ENCODE results near the gene CYTH3.
A peak's percentile ranks its signal among the peaks of the same experiment; 100 is the strongest.

The CYTH3 gene

DNA sequence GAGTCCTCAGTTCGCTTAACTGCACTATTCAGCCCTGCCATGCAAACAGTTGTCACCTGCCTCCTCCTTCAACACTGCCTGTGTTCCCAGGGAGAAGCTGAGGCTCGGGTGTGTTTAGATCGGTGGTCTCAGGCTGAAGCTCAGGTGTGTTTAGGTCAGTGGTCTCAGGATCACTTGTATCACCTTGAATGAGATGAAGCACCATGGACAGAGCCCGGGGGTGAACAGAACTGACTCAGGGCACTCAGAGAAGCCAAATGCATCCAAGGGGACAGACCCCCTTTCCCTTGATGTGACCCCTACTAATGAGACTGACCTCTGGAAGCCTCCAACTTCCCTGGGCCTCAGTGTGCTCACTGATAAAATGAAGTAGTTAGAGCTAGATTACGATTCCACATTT, 84.0 kb downstream of the CYTH3 start:
- DNase-seq = no peak

DNA sequence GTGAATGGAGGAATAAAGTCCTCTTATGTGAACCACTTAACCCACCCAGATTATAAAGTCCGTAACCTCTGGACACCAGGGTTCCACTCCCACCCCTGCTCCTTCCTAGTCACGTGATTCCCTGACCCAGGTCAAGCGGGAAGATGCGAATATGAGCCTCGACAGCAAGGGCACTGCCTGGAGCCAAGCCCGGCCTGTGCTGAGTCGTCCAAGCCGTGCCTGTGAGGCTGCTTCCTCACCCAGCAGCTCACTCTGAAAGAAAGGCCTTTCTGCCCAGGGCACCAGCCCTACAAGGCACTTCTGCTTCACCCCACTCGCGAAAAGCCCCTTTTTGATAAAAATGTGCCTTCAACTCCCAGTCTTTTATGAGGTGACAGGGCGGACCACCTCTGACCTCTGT, 85.8 kb downstream of the CYTH3 start:
- DNase-seq = no peak

- no peak for DNase-seq
These were observed 89.4 kb downstream of the CYTH3 start for GRCh38 chr7:6182993-6183392.

DNA sequence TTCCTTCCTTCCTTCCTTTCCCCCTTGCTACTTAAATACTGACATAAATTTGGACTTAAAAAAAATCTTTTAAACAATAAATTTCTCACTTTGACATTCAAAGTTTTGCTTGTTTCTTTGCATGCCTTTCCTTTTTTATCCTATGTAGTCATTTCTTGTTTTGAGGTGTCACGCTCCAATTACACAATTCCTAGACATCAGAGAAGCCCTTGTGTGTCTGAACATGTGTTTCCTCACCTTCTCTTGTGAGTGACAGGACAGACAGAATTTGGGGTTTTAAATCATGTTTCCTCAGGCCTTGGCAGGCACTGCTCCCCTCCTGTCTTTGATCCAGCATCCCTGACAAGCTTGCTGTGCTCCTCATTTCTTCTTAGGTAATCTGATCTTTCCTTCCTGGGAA, 91.3 kb downstream of the CYTH3 start:
- peak; percentile 21 for DNase-seq

GRCh38 chr7:6180344-6180725, 92.1 kb downstream of the CYTH3 start:
- DNase-seq = no peak

- DNase-seq = no peak
These were observed 92.6 kb downstream of the CYTH3 start for GRCh38 chr7:6179620-6180343.

DNA sequence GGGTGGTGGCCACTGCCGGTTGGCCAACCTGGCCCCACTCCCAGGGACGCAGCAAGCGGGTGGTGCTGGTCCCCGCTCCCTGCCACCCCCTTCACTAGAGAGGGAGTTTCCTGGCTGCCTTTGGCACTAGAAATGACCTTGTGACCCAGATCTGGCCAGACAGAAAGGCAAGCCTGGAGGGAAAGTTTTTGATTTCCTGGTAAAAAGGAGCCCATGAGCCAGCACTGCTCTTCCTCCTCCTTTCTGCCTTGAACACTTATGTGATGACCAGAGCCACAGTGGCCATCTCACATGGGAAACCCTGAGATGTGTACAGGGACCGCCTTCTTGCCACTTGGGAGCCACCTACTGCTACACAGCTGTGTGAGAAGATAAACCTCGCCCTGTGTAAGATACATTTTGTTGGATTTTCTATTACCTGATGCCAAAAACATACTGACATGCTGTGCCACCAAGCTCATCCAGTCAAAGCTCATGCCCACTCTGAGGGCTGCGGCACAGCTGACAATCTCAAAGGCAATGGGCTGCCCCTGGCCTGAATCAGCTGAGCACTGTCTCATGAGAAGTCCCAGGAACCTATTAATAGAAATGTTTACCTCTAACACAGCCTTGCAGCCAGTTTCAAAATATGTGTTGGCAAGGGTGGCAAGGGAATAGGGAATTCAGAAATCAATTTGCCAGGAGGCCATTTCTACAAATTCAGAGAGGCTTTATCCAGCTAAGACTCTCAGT, 94.0 kb downstream of the CYTH3 start:
- no peak for DNase-seq

DNA sequence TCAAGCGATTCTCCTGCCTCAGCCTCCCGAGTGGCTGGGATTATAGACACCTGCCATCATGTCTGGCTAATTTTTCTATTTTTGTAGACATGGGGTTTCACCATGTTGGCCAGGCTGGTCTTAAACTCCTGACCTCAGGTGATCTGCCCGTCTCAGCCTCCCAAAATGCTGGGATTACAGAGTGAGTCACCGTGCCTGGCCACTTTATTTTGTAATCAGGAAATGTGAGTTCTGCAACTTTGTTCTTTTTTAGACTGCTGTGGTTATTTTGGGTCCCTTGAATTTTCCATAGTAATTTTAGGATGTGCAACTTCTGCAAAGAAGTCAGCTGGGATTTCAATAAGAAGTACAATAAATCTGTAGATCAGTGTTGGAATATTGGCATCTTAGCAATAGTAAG, 96.8 kb downstream of the CYTH3 start:
- DNase-seq = peak; percentile 91

DNA sequence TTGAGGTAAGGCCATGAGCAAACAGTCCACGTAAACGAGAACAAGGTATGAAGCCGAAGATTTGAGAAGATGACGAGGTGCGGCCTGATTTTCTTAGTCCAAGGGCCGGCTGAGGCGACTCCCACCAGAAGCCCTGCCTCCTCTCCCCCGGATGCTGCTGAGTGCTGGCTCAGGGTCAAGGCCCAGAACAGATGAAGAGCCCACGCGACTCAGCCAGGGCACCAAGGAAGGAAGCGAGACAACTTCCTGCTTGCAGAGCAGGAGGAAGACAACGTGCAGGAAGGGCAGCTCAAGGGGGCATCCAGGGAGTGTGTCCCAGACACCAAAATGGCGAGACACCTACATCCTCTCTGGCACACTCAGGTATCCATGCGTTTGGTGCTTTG, 99.5 kb downstream of the CYTH3 start:
- peak; percentile 14 for DNase-seq

DNA sequence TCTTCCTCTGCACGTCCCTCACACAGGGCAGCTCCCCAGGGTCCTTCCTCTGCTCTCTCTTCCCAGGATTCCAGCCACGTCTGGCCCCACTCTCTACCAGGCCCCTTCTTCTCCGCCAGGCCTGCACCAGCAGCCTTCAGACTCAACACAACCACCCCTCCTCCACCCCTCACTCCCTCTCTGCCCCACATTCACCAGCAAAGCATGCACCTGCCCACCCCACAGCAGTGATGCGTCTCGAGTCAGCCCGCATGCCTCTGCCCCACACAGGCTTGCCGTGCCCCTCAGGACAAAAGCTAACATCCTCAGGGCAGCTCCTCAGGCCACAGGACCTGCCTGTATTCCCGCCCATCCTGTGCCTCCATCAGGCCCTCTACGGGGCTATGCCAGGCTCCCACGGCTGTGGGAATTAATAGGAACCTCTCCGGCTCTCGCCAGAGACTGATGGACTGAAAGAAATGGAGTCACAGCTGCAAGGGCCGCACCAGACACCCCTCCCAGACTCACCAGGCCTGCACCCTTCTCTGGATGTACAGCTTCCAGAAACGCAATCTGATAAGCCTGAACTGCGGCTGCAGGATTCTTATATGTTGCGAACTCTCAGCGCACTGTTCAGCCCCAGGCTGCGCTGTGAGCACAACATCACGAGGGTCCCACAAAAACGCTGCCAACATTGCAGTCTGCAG, 100.1 kb downstream of the CYTH3 start:
- DNase-seq = no peak

- DNase-seq = no peak
These were observed 100.7 kb downstream of the CYTH3 start for GRCh38 chr7:6171532-6172223.

- DNase-seq = no peak
These were observed 101.6 kb downstream of the CYTH3 start for GRCh38 chr7:6170571-6171531.

GRCh38 chr7:6169805-6170520, 102.5 kb downstream of the CYTH3 start:
- no peak for DNase-seq

DNA sequence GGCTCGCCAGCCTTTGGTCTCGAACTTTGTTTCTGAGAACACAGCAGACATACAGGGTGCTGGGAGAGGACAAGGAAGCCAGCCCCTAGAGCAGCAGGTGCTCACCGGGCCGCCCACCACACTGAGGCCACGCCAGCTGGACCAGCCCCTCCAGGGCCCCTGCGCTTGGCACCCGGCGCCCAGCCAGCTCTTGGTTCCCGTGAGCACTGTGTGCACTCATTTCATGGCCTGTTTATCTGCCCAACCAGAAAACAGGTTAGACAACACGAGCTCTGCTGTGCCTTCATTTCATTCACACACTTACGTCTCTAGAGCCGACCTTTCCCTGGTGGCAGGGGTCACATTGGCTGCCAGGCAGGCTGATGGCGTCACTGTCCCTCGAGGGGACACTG, 104.0 kb downstream of the CYTH3 start:
- no peak for DNase-seq

- DNase-seq = no peak
These were observed 104.6 kb downstream of the CYTH3 start for GRCh38 chr7:6167587-6168476.

DNA sequence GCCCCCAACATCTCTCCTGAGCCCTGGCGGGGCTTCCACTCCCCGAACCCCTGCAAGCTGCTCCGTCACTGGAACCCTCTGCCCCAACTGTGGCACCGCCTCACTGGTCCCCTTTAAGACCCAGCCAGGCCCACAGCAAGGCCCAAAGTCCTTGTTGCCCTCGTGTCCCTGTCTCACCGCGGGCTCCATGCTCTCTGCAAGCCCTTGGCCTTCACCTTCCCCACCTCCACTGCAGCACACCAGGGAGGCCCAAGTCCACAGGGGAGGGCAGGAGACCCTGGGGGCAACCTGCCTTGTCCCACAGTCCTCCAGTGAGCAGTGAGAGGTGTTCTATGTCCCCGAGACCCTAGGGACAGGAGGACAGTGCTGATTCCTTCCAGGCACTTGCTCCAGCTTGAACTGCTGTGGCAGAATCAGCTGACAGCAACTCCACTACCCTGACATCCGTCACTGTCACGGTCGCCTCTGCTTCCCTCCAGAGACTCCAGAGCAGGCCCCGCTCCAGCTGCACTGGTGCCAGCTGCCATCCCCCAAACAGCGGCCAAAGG, 105.3 kb downstream of the CYTH3 start:
- no peak for DNase-seq

GRCh38 chr7:6166443-6166891, 106.0 kb downstream of the CYTH3 start:
- no peak for DNase-seq

GRCh38 chr7:6165521-6166320, 106.7 kb downstream of the CYTH3 start:
- DNase-seq = no peak

DNA sequence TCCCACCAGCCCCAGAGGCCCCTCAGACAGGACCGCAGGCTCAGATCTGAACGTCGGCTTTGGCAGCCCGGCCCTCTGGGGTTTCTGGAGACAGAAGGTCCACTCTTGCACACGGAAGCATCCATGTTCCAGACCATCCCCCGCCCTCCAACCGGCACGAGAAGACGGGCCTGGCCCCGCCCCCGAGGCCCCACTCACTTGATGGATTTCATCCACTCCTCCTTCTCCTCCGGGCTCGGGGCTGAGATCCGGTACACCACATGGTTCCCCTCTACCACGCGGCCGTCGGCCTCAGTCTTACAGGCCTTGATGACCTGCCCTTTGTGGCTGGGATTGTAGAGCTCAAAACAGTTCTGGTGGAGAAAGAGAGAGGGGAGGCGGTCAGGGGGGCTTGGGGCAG, 107.3 kb downstream of the CYTH3 start:
- no peak for DNase-seq
